Natural killer cell (primary cell): Measurements from ENCODE around the gene C2orf15. TPM values are rescaled to one million over a fixed set of nuclear protein-coding genes. Genes with fewer than 3 reads are reported as not detected.

ENCODE experiments used
- ATAC-seq, 3 donors: fragments of 150-1000 bp in 2 of 3; fragments of 200-7000 bp in 1 of 3; cut with Tn5 transposase; 1 replicate in 1 of 3; 2 replicates in 2 of 3; pipeline ENCODE4 v1.10.0; 2021; ENCODE audit warnings: mild to moderate bottlenecking in 2 of 3, moderate library complexity in 2 of 3
- DNase-seq, 2 donors: peaks; one replicate each; pipeline versions ENCODE4 v3.0.0 to v3.0.0-alpha.2; 2013 to 2021; ENCODE audit warnings: mixed read lengths in 1 of 2
- H3K27ac ChIP-seq: one replicate; pipeline ENCODE4 v1.5.1; 2013; ENCODE audit warnings: mild to moderate bottlenecking, low read length
- H3K27me3 ChIP-seq: one replicate; pipeline ENCODE4 v1.6.1; 2013; ENCODE audit warnings: low read length; ENCODE audit not compliant: control insufficient read depth, insufficient read depth
- H3K36me3 ChIP-seq: one replicate; pipeline ENCODE4 v1.6.1; 2013; ENCODE audit warnings: low read length; ENCODE audit not compliant: control insufficient read depth, insufficient read depth
- H3K4me1 ChIP-seq: one replicate; pipeline ENCODE4 v1.6.1; 2013; ENCODE audit warnings: low read length; ENCODE audit not compliant: control insufficient read depth, insufficient read depth
- H3K4me3 ChIP-seq: one replicate; pipeline ENCODE4 v1.5.1; 2013; ENCODE audit warnings: low read length
- H3K9me3 ChIP-seq: one replicate; pipeline ENCODE4 v1.6.1; 2013; ENCODE audit warnings: low read length; ENCODE audit not compliant: control insufficient read depth, insufficient read depth
- H3K27ac Mint-ChIP-seq, 2 donors: one replicate each; pipeline ENCODE4 v1.8.0; 2022; ENCODE audit warnings: mild to moderate bottlenecking in 2 of 2, mixed read lengths in 2 of 2, moderate library complexity in 1 of 2
- H3K27me3 Mint-ChIP-seq, 2 donors: one replicate each; pipeline ENCODE4 v1.8.0; 2022; ENCODE audit warnings: low read depth in 2 of 2, mixed read lengths in 2 of 2
- H3K36me3 Mint-ChIP-seq: one replicate; pipeline ENCODE4 v1.8.0; 2022; ENCODE audit warnings: mixed read lengths
- H3K4me1 Mint-ChIP-seq, 2 donors: one replicate each; pipeline ENCODE4 v1.8.0; 2022; ENCODE audit warnings: mixed read lengths in 2 of 2
- H3K4me3 Mint-ChIP-seq: one replicate; pipeline ENCODE4 v1.8.0; 2022; ENCODE audit warnings: mild to moderate bottlenecking, moderate library complexity, mixed read lengths
- H3K9me3 Mint-ChIP-seq, 2 donors: one replicate each; pipeline ENCODE4 v1.8.0; 2022; ENCODE audit warnings: mixed read lengths in 2 of 2
- CTCF ChIP-seq: fragments of 200-600 bp; IDR thresholded peaks from one replicate; pipeline ENCODE4 v1.8.0; 2022; ENCODE audit warnings: antibody characterized with exemption
- WGBS: methylation state at CpG from one replicate; pipeline ENCODE4 v1.1.7; 2013; ENCODE audit warnings: missing lambda C conversion rate; ENCODE audit not compliant: insufficient coverage; 5-methylcytosine and 5-hydroxymethylcytosine counted together
- intact Hi-C: fragments of 100-400 bp; cut with micrococcal nuclease; formaldehyde crosslinking; loops from one replicate; pipeline ENCODE4 v1.14.2; 2022
- total RNA-seq, 4 donors: library from RNA; stranded (reverse); fragments of 120-200 nt in 1 of 4; gene quantifications; one replicate each; pipeline versions ENCODE4 v1.2.3 to v1.2.4, GENCODE V29; 2013 to 2022

Gene C2orf15
- total RNA-seq, 3 donors from 2014 or later (not counting 1 experiment from before 2014, with no cell fraction given) = 1.3 to 2.6 (median 1.9) TPM

- Histone ChIP-seq H3K27ac (no peak overlapping the region), H3K4me3 (no peak overlapping the region), H3K9me3 (no peaks in the 10 kb centered on the region), H3K27me3 (no peaks in the 10 kb centered on the region), H3K36me3 (peaks cover 2% of the 10 kb centered on the region), H3K4me1 (peaks cover 15% of the 10 kb centered on the region)
- TF ChIP-seq CTCF = no peak
- ATAC-seq (no peak), DNase-seq (no peak)
- no peak overlapping the region for H3K27ac Mint-ChIP-seq
- intact Hi-C loops = no loop called here
- no peaks in the 10 kb centered on the region for H3K36me3 Mint-ChIP-seq
- no peaks in the 10 kb centered on the region for H3K9me3 Mint-ChIP-seq
- 89% methylated on average over 7 of the region's 7 CpGs for WGBS
- peaks cover 0 to 35% of the 10 kb centered on the region in 2 donors for H3K4me1 Mint-ChIP-seq
- no peaks in the 10 kb centered on the region for H3K27me3 Mint-ChIP-seq
- H3K4me3 Mint-ChIP-seq = no peak overlapping the region
Measured at GRCh38 chr2:99152199-99152895, 10.8 kb downstream of the C2orf15 start.

- Histone ChIP-seq H3K27me3 (no peaks in the 10 kb centered on the region), H3K4me3 (peak overlapping the region; percentile 85), H3K4me1 (peaks cover 15% of the 10 kb centered on the region), H3K27ac (peak overlapping the region; percentile 92), H3K9me3 (no peaks in the 10 kb centered on the region), H3K36me3 (peaks cover 5% of the 10 kb centered on the region)
- no peaks in the 10 kb centered on the region for H3K27me3 Mint-ChIP-seq
- no peak overlapping the region for H3K4me3 Mint-ChIP-seq
- no peaks in the 10 kb centered on the region for H3K36me3 Mint-ChIP-seq
- ATAC-seq (no peak), DNase-seq (no peak)
- intact Hi-C loops = loop anchor here (1.0 to 2.0 kb wide), 3 partner anchors 13 to 183 kb away; partner anchors contain the start of genes C2orf15, EIF5B, MITD1 and MRPL30
- H3K4me1 Mint-ChIP-seq = peaks cover 0 to 40% of the 10 kb centered on the region in 2 donors
- H3K27ac Mint-ChIP-seq = no peak overlapping the region
- TF ChIP-seq CTCF = no peak
- H3K9me3 Mint-ChIP-seq = no peaks in the 10 kb centered on the region
- WGBS = 45% methylated on average over 12 of the region's 12 CpGs
Measured at GRCh38 chr2:99153921-99154604, 12.6 kb downstream of the C2orf15 start.

GRCh38 chr2:99154643-99155536, 13.4 kb downstream of the C2orf15 start, which contains the start of the genes LIPT1 and TSGA10:
Gene LIPT1, plus strand, starts transcription at chr2:99154967. Its CDS starts 6,991 bp downstream, at chr2:99161958.
Gene TSGA10, minus strand, starts transcription at chr2:99154942. Its CDS starts 45,503 bp downstream, at chr2:99109439.
- Mint-ChIP-seq H3K27ac (no peak within 1 kb of the TSS), H3K27me3 (no peaks in the 10 kb centered on the region), H3K36me3 (peaks cover 6% of the 10 kb centered on the region), H3K4me3 (no peak within 1 kb of the TSS), H3K4me1 (peaks cover 0 to 48% of the 10 kb centered on the region in 2 donors), H3K9me3 (no peaks in the 10 kb centered on the region)
- H3K27ac ChIP-seq = peak within 1 kb of the TSS; percentile 92
- peak; percentile 90 to 97 for DNase-seq
- no peaks in the 10 kb centered on the region for H3K27me3 ChIP-seq
- no peaks in the 10 kb centered on the region for H3K9me3 ChIP-seq
- under 1% methylated on average over 70 of the region's 70 CpGs for WGBS
- intact Hi-C loops = loop anchor here (1.0 to 5.0 kb wide), 4 partner anchors 14 to 518 kb away; partner anchors contain the start of genes C2orf15, EIF5B, MITD1 and MRPL30
- peak within 1 kb of the TSS; percentile 85 for H3K4me3 ChIP-seq
- peak; percentile 89 to 97 (median 93) for ATAC-seq
- H3K4me1 ChIP-seq = peaks cover 15% of the 10 kb centered on the region
- peaks cover 11% of the 10 kb centered on the region for H3K36me3 ChIP-seq
- no peak for TF ChIP-seq CTCF
